A549 treated with DMSO at 1 μM for 4 hours (cell line): Measurements from ENCODE around the gene KCNH8. TPM values are rescaled to one million over a fixed set of nuclear protein-coding genes. Genes with fewer than 3 reads are reported as not detected.

Experiments used
- total RNA-seq: library from RNA; stranded (reverse); fragments of 200-300 nt; extraction: Qiagen RNA extraction; gene quantifications from 5 replicates; pipeline ENCODE4 v1.2.3, GENCODE V29; 2022; ENCODE audit warnings: low read depth

KCNH8 gene
- 0.01 TPM in 1 of 5 replicates, not detected in the others for total RNA-seq

GRCh38 chr3:19147905-19148767 is at the start of gene KCNH8:
Gene KCNH8 (plus strand): TSS chr3:19148510. CDS start chr3:19148720, 210 bp downstream.

